WTC11 (cell line): ENCODE data around the gene MAN1A2.

Experiments used
- AFF4 ChIP-seq: sonication (generic); formaldehyde crosslinking; IDR thresholded peaks from 2 replicates; pipeline ENCODE4 v1.8.1; 2023; ENCODE audit warnings: mild to moderate bottlenecking, missing genetic modification reagents, borderline replicate concordance
- ARID4B ChIP-seq: sonication (generic); formaldehyde crosslinking; IDR thresholded peaks from 2 replicates; pipeline ENCODE4 v1.8.0; 2023; ENCODE audit warnings: missing genetic modification reagents, mild to moderate bottlenecking, borderline replicate concordance
- ATF2 ChIP-seq: sonication (generic); formaldehyde crosslinking; IDR thresholded peaks from 2 replicates; pipeline ENCODE4 v1.8.1; 2022; ENCODE audit warnings: low read depth, missing genetic modification reagents, borderline replicate concordance
- CTCF ChIP-seq: fragments of 200-600 bp; IDR thresholded peaks from 2 replicates; pipeline ENCODE4 v1.8.0; 2022; ENCODE audit warnings: antibody characterized with exemption
- ESRRA ChIP-seq: sonication (generic); formaldehyde crosslinking; IDR thresholded peaks from 2 replicates; pipeline ENCODE4 v1.8.1; 2022; ENCODE audit warnings: mild to moderate bottlenecking, missing genetic modification reagents, borderline replicate concordance
- JAZF1 ChIP-seq: fragments of 250-450 bp; sonication (Bioruptor Pico); IDR thresholded peaks from 2 replicates; pipeline ENCODE4 v1.9.0; 2021; ENCODE audit warnings: moderate library complexity, mild to moderate bottlenecking, inconsistent platforms
- SP1 ChIP-seq: sonication (generic); formaldehyde crosslinking; conservative IDR thresholded peaks from 2 replicates; pipeline ENCODE4 v1.8.1; 2022; ENCODE audit warnings: missing genetic modification reagents
- TCF7 ChIP-seq: sonication (generic); formaldehyde crosslinking; IDR thresholded peaks from 2 replicates; pipeline ENCODE4 v1.8.0; 2022; ENCODE audit warnings: mild to moderate bottlenecking, low read depth, missing genetic modification reagents, moderate library complexity
- ZNF232 ChIP-seq: sonication (generic); formaldehyde crosslinking; IDR thresholded peaks from 2 replicates; pipeline ENCODE4 v1.8.0; 2022; ENCODE audit warnings: mild to moderate bottlenecking, missing genetic modification reagents
- ZNF263 ChIP-seq: sonication (generic); formaldehyde crosslinking; IDR thresholded peaks from 2 replicates; pipeline ENCODE4 v1.8.1; 2022; ENCODE audit warnings: low read depth, mild to moderate bottlenecking, moderate library complexity, missing genetic modification reagents
- ZNF512 ChIP-seq: sonication (generic); formaldehyde crosslinking; IDR thresholded peaks from 2 replicates; pipeline ENCODE4 v1.8.1; 2022; ENCODE audit warnings: missing genetic modification reagents, borderline replicate concordance

- TF ChIP-seq CTCF: no peak
- TF ChIP-seq JAZF1 (CRISPR knock-in tag): no peak
- TF ChIP-seq ESRRA (CRISPR knock-in tag): no peak
- no peak for TF ChIP-seq ZNF232 (CRISPR knock-in tag)
- TF ChIP-seq ARID4B: no peak
- no peak for TF ChIP-seq ZNF263 (CRISPR knock-in tag)
- no peak for TF ChIP-seq AFF4
- TF ChIP-seq ATF2 (CRISPR knock-in tag): no peak
- TF ChIP-seq SP1 (CRISPR knock-in tag): no peak
- TF ChIP-seq TCF7 (CRISPR knock-in tag): no peak
- TF ChIP-seq ZNF512: no peak
These were observed 202.6 kb downstream of the MAN1A2 start for GRCh38 chr1:117569856-117570255.
